H1 (cell line): ENCODE results near the gene PAK1IP1. TPM values are rescaled to one million over a fixed set of nuclear protein-coding genes. Genes with fewer than 3 reads are reported as not detected.

ENCODE experiments used
- CBX8 ChIP-seq: fragments of 300-800, 300-1000 bp; sonication (generic); IDR thresholded peaks from 2 replicates; pipeline ENCODE4 v1.7.1; 2016; ENCODE audit warnings: low read depth, low read length, borderline replicate concordance
- FOSL1 ChIP-seq: IDR thresholded peaks from 2 replicates; pipeline ENCODE4 v1.6.1; 2011; ENCODE audit warnings: mild to moderate bottlenecking, low read depth, low read length, moderate library complexity; ENCODE audit not compliant: insufficient read depth
- JUN ChIP-seq: IDR thresholded peaks from 2 replicates; pipeline ENCODE4 v1.6.1; 2011; ENCODE audit warnings: low read depth, mild to moderate bottlenecking, improper control_type of control experiment, low read length
- NRF1 ChIP-seq: IDR thresholded peaks from 2 replicates; pipeline ENCODE4 v1.6.1; 2011; ENCODE audit warnings: mild to moderate bottlenecking, low read depth, low read length, improper control_type of control experiment
- polyA plus RNA-seq, 7 experiments: library from polyadenylated mRNA; depleted of rRNA in 3 of 7; stranded (reverse) in 5 of 7; unstranded in 2 of 7; fragments of >200 nt in 5 of 7; fragments of 200-250 nt in 2 of 7; gene quantifications; 1 replicate in 5 of 7; 2 replicates in 1 of 7; 4 replicates in 1 of 7; pipeline versions ENCODE4 v1.2.1 to v1.2.3, GENCODE V29; 2011 to 2013; ENCODE audit warnings: missing spikeins in 2 of 7, mixed read lengths in 2 of 7
- total RNA-seq: library from RNA; stranded (reverse); fragmentation: NEBNext Ultra II Directional; extraction: Animal tissue kit (Norgen Biotek cat#: 25700); gene quantifications from 2 replicates; pipeline ENCODE4 v1.2.1, GENCODE V29; 2021

PAK1IP1 gene
- total and polyA plus RNA-seq, 2 of the 8 experiments (the other 6 are each of a cell fraction or from before 2014, with no cell fraction given), result 19.7 to 43.6 TPM

DNA sequence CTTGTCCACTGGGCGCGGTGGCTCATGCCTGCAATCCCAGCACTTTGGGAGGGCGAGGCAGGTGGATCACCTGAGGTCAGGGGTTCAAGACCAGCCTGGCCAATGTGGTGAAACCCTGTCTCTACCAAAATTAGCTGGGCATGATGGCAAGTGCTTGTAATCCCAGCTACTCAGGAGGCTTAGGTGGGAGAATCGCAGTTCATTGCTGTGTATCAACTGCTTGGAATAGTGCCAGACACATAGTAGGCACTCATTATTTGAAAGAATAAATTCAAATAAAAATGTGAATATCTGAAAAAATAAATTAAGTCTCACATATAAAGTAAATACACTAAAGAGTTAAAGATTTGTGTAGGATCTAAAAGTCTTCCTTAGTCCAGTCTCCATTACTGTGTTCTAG is 1.9 kb downstream of the PAK1IP1 start (continued):
- no peak for TF ChIP-seq FOSL1
- no peak for TF ChIP-seq JUN
- no peak for TF ChIP-seq NRF1
- TF ChIP-seq CBX8, result no peak
- TF ChIP-seq, all 59 proteins: peak for 0
